Keratinocyte (primary cell): ENCODE data around the gene CCDC146. TPM values are rescaled to one million over a fixed set of nuclear protein-coding genes. Genes with fewer than 3 reads are reported as not detected.

Experiments
- DNase-seq: peaks from one replicate; pipeline ENCODE4 v3.0.0-alpha.2; 2011; ENCODE audit warnings: low read depth, missing footprints, low spot score
- FAIRE-seq: peaks from 2 replicates; lab custom pipeline; 2011; peaks lifted over from hg19 to GRCh38; lab: Jason Lieb, UNC
- H2AFZ ChIP-seq: 2 replicates; pipeline ENCODE4 v1.6.0; 2012; ENCODE audit warnings: low read length, control low read depth, inconsistent platforms; ENCODE audit not compliant: control insufficient read depth
- H3K27ac ChIP-seq: 2 replicates; pipeline ENCODE4 v1.5.1; 2011; ENCODE audit warnings: low read length; ENCODE audit not compliant: control insufficient read depth, insufficient read depth
- H3K27me3 ChIP-seq: 3 replicates; pipeline ENCODE4 v1.6.0; 2011; ENCODE audit warnings: low read length; ENCODE audit not compliant: control insufficient read depth, insufficient read depth; ENCODE audit errors: extremely low read depth
- H3K36me3 ChIP-seq, 2 experiments: 2 replicates in 1 of 2; 3 replicates in 1 of 2; pipeline ENCODE4 v1.5.1; 2011; ENCODE audit warnings: low read length in 2 of 2, mild to moderate bottlenecking in 1 of 2; ENCODE audit not compliant: control insufficient read depth in 2 of 2, insufficient read depth in 2 of 2; ENCODE audit errors: extremely low read depth in 1 of 2
- H3K4me1 ChIP-seq: 3 replicates; pipeline ENCODE4 v1.5.1; 2011; ENCODE audit warnings: low read length; ENCODE audit not compliant: control insufficient read depth, insufficient read depth; ENCODE audit errors: extremely low read depth
- H3K4me2 ChIP-seq: 3 replicates; pipeline ENCODE4 v1.6.0; 2011; ENCODE audit warnings: low read depth, low read length; ENCODE audit not compliant: control insufficient read depth, insufficient read depth; ENCODE audit errors: extremely low read depth
- H3K4me3 ChIP-seq, 3 experiments: fragments of 200-600 bp in 1 of 3; sonication (generic) in 1 of 3; 2 replicates in 2 of 3; 3 replicates in 1 of 3; pipeline ENCODE4 v1.5.1; 2011 to 2016; ENCODE audit warnings: low read length in 3 of 3, mild to moderate bottlenecking in 3 of 3, control low read depth in 2 of 3, inconsistent platforms in 1 of 3, low read depth in 1 of 3, mixed read lengths in 1 of 3, mixed run types in 1 of 3, moderate library complexity in 1 of 3; ENCODE audit not compliant: control insufficient read depth in 2 of 3, insufficient read depth in 2 of 3; ENCODE audit errors: extremely low read depth in 1 of 3
- H3K79me2 ChIP-seq: 2 replicates; pipeline ENCODE4 v1.6.0; 2012; ENCODE audit warnings: low read length; ENCODE audit not compliant: control insufficient read depth, insufficient read depth
- H3K9ac ChIP-seq: 3 replicates; pipeline ENCODE4 v1.6.0; 2011; ENCODE audit warnings: low read length; ENCODE audit not compliant: control insufficient read depth, insufficient read depth; ENCODE audit errors: extremely low read depth
- H3K9me1 ChIP-seq: 3 replicates; pipeline ENCODE4 v1.6.0; 2011; ENCODE audit warnings: low read length; ENCODE audit not compliant: control insufficient read depth, insufficient read depth; ENCODE audit errors: extremely low read depth
- H3K9me3 ChIP-seq: 2 replicates; pipeline ENCODE4 v1.5.1; 2012; ENCODE audit warnings: low read depth, low read length; ENCODE audit not compliant: control insufficient read depth
- H4K20me1 ChIP-seq: 3 replicates; pipeline ENCODE4 v1.6.0; 2011; ENCODE audit warnings: low read length; ENCODE audit not compliant: control insufficient read depth, insufficient read depth; ENCODE audit errors: extremely low read depth
- EZH2 ChIP-seq: IDR thresholded peaks from one replicate; pipeline ENCODE4 v1.6.1; 2012; ENCODE audit warnings: inconsistent platforms, mild to moderate bottlenecking, low read length, moderate library complexity
- dilution Hi-C: fragments of 300-500 bp; cut with MboI; formaldehyde crosslinking; loops from one replicate; pipeline ENCODE4 v1.7.0; 2020; ENCODE audit warnings: low sequenced_read_pairs; ENCODE audit not compliant: extremely low pct_ligation_motif_present
- polyA plus RNA-seq, 5 experiments: library from polyadenylated mRNA; depleted of rRNA in 3 of 5; stranded (reverse) in 3 of 5; stranded (forward) in 1 of 5; unstranded in 1 of 5; fragments of >200 nt; gene quantifications; 1 replicate in 1 of 5; 2 replicates in 3 of 5; 3 replicates in 1 of 5; pipeline versions ENCODE4 v1.2.1 to v1.2.3, GENCODE V29; 2011 to 2012; ENCODE audit warnings: missing spikeins in 2 of 5, low read depth in 1 of 5, low replicate concordance in 1 of 5
- TF ChIP-seq, protein P1 (sequence below), 3 experiments: IDR thresholded peaks in 1 of 3; conservative IDR thresholded peaks in 1 of 3; optimal IDR thresholded peaks in 1 of 3; 2 replicates in 2 of 3; 3 replicates in 1 of 3; pipeline versions ENCODE3 to v1.5.1; 2011; ENCODE audit warnings: low read length in 3 of 3, mild to moderate bottlenecking in 3 of 3, moderate library complexity in 2 of 3, control low read depth in 1 of 3, inconsistent platforms in 1 of 3; ENCODE audit not compliant: insufficient read depth in 2 of 3; ENCODE audit errors: extremely low read depth in 1 of 3

CCDC146 gene
- polyA plus RNA-seq, 1 donor (not counting 4 experiments of a cell fraction or from before 2014, with no cell fraction given): 5.7 TPM

DNA sequence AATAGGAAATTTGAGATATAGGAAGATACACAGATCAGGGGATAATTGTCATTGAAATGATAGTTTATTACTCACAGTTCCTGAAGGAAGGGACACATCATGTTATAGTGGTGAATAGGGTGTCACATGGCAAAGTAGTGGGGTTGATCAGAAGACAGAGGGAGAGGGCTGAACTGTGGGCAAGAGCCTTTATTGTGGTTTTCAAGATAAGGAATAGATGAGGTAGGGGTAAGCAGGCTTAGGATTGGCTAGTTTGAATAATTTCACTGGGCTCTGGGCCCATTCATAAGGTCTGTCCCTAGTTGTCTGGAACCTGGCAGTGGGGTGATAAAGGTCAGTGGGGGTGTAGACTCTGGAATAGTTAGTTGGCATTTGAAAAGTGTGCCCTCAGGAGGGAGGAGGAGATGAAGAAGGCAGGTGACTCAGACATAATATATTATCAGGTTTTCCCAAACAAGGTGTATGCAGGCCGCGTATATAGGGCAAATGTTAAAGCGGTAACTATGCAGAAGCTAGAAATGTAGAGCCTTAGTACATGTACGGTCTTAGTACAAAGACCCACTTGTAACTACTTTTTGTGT is 58.7 kb downstream of the CCDC146 start:
- no peak for TF ChIP-seq EZH2
- TF ChIP-seq, protein P1, sequence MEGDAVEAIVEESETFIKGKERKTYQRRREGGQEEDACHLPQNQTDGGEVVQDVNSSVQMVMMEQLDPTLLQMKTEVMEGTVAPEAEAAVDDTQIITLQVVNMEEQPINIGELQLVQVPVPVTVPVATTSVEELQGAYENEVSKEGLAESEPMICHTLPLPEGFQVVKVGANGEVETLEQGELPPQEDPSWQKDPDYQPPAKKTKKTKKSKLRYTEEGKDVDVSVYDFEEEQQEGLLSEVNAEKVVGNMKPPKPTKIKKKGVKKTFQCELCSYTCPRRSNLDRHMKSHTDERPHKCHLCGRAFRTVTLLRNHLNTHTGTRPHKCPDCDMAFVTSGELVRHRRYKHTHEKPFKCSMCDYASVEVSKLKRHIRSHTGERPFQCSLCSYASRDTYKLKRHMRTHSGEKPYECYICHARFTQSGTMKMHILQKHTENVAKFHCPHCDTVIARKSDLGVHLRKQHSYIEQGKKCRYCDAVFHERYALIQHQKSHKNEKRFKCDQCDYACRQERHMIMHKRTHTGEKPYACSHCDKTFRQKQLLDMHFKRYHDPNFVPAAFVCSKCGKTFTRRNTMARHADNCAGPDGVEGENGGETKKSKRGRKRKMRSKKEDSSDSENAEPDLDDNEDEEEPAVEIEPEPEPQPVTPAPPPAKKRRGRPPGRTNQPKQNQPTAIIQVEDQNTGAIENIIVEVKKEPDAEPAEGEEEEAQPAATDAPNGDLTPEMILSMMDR (optimal IDR thresholded peaks at IDR 0.05 in 1 of 3, IDR thresholded peaks at IDR 0.05 in 1 of 3, conservative IDR thresholded peaks at IDR 0.05 in 1 of 3; ENCODE audit: extremely low read depth in 1 of 3, insufficient read depth in 2 of 3, low read length in 3 of 3): no peak
- no peak for FAIRE-seq
- H3K9me3 ChIP-seq: no peaks in the 10 kb centered on the region
- H3K36me3 ChIP-seq: no peaks in the 10 kb centered on the region
- H3K27ac ChIP-seq: no peak overlapping the region
- no peak overlapping the region for H2AFZ ChIP-seq
- H3K9ac ChIP-seq: no peak overlapping the region
- no peak overlapping the region for H3K4me2 ChIP-seq
- H3K9me1 ChIP-seq: no peaks in the 10 kb centered on the region
- no peaks in the 10 kb centered on the region for H3K79me2 ChIP-seq
- no peak overlapping the region for H3K4me3 ChIP-seq
- no peak for DNase-seq
- no peaks in the 10 kb centered on the region for H3K4me1 ChIP-seq
- dilution Hi-C loops: no loop called here
- no peaks in the 10 kb centered on the region for H4K20me1 ChIP-seq
- H3K27me3 ChIP-seq: no peaks in the 10 kb centered on the region

DNA sequence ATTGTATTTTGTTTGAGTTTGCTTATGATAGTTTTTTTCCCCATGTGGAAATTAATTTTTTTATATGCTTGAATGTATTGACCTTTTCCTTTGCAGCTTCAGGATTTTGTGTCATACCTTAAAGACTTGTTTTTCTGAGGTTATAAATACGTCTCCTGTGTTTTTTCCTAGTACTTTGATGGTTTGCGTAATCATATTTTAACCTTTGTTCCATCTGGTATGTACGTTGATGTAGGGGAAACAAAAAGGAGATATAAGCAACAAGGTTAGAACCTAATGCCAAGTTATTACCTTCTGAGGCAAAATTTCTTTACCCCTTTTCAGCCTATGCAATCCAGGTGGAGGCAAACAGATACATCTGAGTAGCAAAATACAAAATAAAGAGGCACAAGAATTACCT is 59.3 kb downstream of the CCDC146 start:
- no peak for FAIRE-seq

More for the DNA sequence above, 59.3 kb downstream of the CCDC146 start:
- no peak overlapping the region for H3K27ac ChIP-seq
- H3K9me1 ChIP-seq: no peaks in the 10 kb centered on the region
- no peak overlapping the region for H2AFZ ChIP-seq
- TF ChIP-seq EZH2: no peak
- TF ChIP-seq, protein P1 (optimal IDR thresholded peaks at IDR 0.05 in 1 of 3, IDR thresholded peaks at IDR 0.05 in 1 of 3, conservative IDR thresholded peaks at IDR 0.05 in 1 of 3; ENCODE audit: extremely low read depth in 1 of 3, insufficient read depth in 2 of 3, low read length in 3 of 3): no peak
- H3K4me2 ChIP-seq: no peak overlapping the region
- dilution Hi-C loops: no loop called here
- no peak overlapping the region for H3K9ac ChIP-seq
- H3K4me3 ChIP-seq: no peak overlapping the region
- no peaks in the 10 kb centered on the region for H3K9me3 ChIP-seq
- DNase-seq: no peak
- H3K79me2 ChIP-seq: no peaks in the 10 kb centered on the region
- H3K36me3 ChIP-seq: no peaks in the 10 kb centered on the region
- H4K20me1 ChIP-seq: no peaks in the 10 kb centered on the region
- H3K27me3 ChIP-seq: no peaks in the 10 kb centered on the region
- H3K4me1 ChIP-seq: no peaks in the 10 kb centered on the region
